ENCODE data around the gene PDZD7.

PDZD7 gene

DNA sequence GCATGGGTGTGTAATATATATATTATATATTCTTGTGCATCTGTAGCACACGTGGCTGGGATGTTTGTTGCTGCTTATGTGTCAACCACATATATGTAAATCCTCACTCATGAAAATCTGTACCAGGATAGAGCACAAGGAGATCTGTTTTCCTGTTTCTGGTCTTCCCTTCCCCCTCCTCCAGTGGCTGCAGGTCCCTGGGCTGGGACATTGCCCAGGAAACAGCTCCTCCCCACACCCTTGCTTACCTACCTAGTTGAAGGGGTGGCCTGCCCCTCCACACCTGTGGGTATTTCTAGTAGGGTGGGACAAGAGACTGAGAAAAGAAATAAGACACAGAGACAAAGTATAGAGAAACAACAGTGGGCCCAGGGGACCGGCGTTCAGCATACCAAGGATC lies 2.3 kb upstream of the PDZD7 start:
- ChIA-PET CTCF (interaction anchor here (1.3 to 35.4 kb wide), 5 partner anchors 16 to 39 kb away, joined by 3 to 1481 read pairs (median 242); partner anchors contain the start of genes KAZALD1, LZTS2, MRPL43 and TWNK), POLR2A (no interaction called here)
- peak overlapping the region; percentile 86 for H3K4me3 ChIP-seq (ENCODE audit: low read depth, low read length)
- DNase-seq (ENCODE audit: low read depth, low spot score) = no peak
- TF ChIP-seq, protein P1, sequence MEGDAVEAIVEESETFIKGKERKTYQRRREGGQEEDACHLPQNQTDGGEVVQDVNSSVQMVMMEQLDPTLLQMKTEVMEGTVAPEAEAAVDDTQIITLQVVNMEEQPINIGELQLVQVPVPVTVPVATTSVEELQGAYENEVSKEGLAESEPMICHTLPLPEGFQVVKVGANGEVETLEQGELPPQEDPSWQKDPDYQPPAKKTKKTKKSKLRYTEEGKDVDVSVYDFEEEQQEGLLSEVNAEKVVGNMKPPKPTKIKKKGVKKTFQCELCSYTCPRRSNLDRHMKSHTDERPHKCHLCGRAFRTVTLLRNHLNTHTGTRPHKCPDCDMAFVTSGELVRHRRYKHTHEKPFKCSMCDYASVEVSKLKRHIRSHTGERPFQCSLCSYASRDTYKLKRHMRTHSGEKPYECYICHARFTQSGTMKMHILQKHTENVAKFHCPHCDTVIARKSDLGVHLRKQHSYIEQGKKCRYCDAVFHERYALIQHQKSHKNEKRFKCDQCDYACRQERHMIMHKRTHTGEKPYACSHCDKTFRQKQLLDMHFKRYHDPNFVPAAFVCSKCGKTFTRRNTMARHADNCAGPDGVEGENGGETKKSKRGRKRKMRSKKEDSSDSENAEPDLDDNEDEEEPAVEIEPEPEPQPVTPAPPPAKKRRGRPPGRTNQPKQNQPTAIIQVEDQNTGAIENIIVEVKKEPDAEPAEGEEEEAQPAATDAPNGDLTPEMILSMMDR (IDR thresholded peaks at IDR 0.05; ENCODE audit: insufficient read depth, low read length, missing control alignments) = no peak

DNA sequence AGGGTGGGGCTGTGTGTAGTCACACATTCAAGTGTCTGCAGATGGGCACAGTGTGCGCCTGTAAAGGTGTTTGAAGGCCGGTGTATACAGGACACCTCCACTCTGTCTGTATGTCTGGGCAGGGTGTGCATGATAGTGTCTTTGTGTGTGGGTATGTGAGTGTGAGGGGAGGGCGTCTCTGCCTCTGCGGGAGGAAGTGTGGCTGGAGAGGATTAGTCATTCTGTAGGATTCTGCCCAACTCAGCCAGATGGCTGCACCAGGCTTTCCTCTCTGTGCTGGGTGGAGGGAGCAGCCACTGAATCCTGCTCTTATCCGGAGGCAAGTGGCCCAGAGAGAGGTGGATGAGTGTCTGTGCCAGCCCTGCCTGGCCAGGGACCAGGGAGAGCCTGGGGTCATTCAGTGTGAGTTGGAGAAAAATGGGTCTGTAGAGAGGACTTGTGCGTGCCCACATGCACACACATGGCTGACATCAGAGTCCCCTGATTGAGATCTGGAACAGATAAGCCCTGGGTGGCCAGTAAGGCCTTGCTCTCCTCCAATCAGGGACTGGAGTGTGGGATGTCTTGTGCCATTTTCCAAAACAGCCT lies 1.8 kb upstream of the PDZD7 start:
- ChIA-PET CTCF (interaction anchor here (1.3 to 35.4 kb wide), 5 partner anchors 16 to 39 kb away, joined by 3 to 1481 read pairs (median 242); partner anchors contain the start of genes KAZALD1, LZTS2, MRPL43 and TWNK), POLR2A (interaction anchor here (0.9 to 2.3 kb wide), 5 partner anchors 9 to 35 kb away, joined by 3 to 18 read pairs (median 7); partner anchors contain the start of genes KAZALD1 and LZTS2)
- no peak for DNase-seq (ENCODE audit: low read depth, low spot score)
- peak overlapping the region; percentile 86 for H3K4me3 ChIP-seq (ENCODE audit: low read depth, low read length)
- TF ChIP-seq, protein P1 (IDR thresholded peaks at IDR 0.05; ENCODE audit: insufficient read depth, low read length, missing control alignments) = no peak

- TF ChIP-seq, protein P1 (IDR thresholded peaks at IDR 0.05; ENCODE audit: insufficient read depth, low read length, missing control alignments) = no peak
- H3K4me3 ChIP-seq (ENCODE audit: low read depth, low read length) = peak overlapping the region; percentile 86
- ChIA-PET CTCF (interaction anchor here (1.3 to 35.4 kb wide), 6 partner anchors 15 to 38 kb away, joined by 3 to 1481 read pairs (median 131); partner anchors contain the start of genes KAZALD1, LZTS2, MRPL43 and TWNK), POLR2A (interaction anchor here (0.9 to 2.3 kb wide), 5 partner anchors 9 to 34 kb away, joined by 3 to 18 read pairs (median 7); partner anchors contain the start of genes KAZALD1 and LZTS2)
- no peak for DNase-seq (ENCODE audit: low read depth, low spot score)
Measured at GRCh38 chr10:101031796-101032636, 1.1 kb upstream of the PDZD7 start.

DNA sequence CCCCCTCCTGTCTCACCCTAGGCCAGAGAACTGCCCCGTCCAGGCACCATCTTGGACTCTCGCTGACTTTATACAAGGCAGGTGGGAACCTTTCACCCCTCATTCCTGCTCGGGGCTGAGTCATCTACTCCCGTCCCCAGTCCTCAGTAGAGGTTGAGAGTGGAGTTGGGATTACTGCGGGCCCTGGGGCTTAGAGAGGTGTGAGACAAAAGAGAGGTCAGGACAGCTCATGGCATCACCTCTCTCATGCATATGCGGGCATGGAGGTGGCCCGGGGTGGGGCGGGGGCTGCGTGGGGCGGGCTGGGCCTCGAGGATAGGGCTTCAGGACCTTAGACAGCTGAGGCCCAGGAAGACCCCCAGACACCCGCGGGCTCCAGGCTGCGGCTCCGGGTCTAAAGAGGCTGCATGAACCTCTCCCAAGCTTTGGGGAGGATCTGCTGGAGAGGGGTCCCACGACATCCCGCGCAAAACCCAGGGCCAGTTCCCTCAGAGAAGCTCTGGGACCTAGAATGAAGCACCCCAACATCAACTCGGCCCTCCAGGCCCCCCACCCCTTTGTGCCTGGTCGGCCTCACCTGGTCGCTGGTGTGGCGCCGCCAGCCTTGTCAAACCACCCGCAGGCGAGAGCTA lies 317 bp downstream of the PDZD7 start:
- no peak for DNase-seq (ENCODE audit: low read depth, low spot score)
- peak overlapping the region; percentile 86 for H3K4me3 ChIP-seq (ENCODE audit: low read depth, low read length)
- ChIA-PET CTCF (interaction anchor here (1.3 to 35.4 kb wide), 5 partner anchors 14 to 36 kb away, joined by 3 to 1481 read pairs (median 242); partner anchors contain the start of genes KAZALD1, LZTS2, MRPL43 and TWNK), POLR2A (interaction anchor here (0.6 to 2.3 kb wide), 3 partner anchors 12 to 665 kb away, joined by 3 to 18 read pairs (median 3); partner anchors contain the start of gene LZTS2)
- TF ChIP-seq, protein P1 (IDR thresholded peaks at IDR 0.05; ENCODE audit: insufficient read depth, low read length, missing control alignments) = no peak

DNA sequence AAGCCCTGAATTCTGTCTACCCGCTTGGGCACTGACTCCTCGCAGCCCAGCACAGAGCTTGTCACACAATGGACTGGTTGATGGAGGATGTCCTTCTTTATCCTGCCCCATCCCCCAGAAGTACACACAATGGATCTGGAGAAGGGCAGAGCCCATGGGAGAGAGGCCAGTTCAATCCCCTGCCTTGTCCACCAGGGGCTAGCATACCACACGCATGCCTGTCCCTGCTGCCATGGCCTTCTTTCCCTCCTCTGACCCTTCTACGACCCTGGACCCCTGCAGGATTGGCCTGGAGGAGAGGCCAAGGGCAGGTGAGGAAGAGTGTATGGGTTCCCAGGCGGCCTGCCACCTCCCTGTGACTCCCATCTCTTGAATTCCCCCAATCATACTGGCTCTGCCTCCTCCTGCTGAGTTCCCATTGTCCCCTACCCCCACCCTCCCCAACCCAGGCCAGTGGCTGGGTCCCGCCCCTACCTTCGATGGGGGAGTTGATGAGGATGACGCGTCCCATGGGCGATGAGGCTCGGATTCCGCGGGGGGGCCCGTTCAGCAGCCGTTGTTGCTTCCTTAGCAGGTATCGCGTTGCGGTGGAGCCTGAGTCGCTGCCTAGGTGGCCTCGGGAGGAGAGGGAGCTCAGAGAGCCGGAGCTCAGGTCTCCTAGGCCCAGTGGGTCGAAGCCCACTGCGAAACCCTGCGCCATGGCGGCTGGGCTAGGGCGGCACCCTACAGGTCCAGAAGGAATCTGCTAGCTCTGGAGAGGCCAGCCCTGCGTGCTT lies 1.2 kb downstream of the PDZD7 start:
- TF ChIP-seq, protein P1 (IDR thresholded peaks at IDR 0.05; ENCODE audit: insufficient read depth, low read length, missing control alignments) = no peak
- no peak overlapping the region for H3K4me3 ChIP-seq (ENCODE audit: low read depth, low read length)
- DNase-seq (ENCODE audit: low read depth, low spot score) = no peak
- POLR2A ChIA-PET = interaction anchor here (0.6 to 1.3 kb wide), 2 partner anchors 31 to 664 kb away, joined by 3 read pairs; partner anchors contain the start of gene LZTS2
- CTCF ChIA-PET = interaction anchor here (4.7 to 35.4 kb wide), 4 partner anchors 13 to 36 kb away, joined by 20 to 1481 read pairs (median 288); partner anchors contain the start of genes KAZALD1, LZTS2, MRPL43 and TWNK
